Middle frontal gyrus (tissue), 1 donor: ENCODE data around the gene CDC14B.
"Not testable (repeated sequence)": the region's sequence is repeated elsewhere in the genome, so short reads cannot be mapped to it uniquely, and the experiment has no call there.

Experiments
- DNase-seq: peaks from one replicate; pipeline ENCODE4 v3.0.0-alpha.2; 2015; ENCODE audit warnings: low spot score; ENCODE audit errors: extremely low spot score

Gene CDC14B

DNA sequence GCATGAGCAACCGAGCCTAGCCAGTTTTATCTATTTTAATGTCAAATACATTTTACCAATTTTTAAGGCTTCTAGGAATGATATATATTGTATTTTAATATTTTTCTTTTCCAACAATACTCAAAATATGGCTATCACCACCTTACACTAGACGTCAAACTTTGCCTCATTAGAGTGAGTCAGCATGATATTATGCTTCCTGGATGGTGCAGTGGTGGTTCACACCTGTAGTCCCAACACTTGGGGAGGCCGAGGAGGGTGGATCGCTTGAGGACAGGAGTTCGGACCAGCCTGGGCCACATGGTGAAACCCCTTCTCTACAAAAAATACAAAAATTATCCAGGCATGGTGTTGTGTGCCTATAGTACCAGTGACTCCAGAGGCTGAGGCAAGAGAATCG is 7.3 kb upstream of the CDC14B start:
- no peak for DNase-seq

DNA sequence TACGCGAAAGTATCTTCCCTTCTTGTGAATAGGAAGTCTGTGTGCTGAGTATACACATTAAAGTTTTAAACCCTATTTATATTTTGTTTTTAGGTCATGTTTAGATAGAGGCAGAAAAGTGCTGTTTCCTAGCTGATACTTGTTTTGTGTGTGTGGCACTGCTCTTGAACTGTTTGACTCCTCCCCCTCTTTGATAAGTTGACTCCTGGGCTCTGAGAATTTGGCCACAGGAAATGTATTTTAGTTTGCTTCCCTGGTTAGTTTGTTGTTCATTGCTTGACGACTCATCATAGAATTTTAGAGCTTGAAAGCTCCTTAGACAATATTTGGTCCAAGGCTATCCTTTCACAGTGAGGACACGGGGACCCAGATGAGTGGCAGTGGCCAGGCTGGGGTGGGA is 2.0 kb upstream of the CDC14B start:
- DNase-seq, result no peak

GRCh38 chr9:96620832-96621269 is 1.2 kb upstream of the CDC14B start:
- no peak for DNase-seq

DNA sequence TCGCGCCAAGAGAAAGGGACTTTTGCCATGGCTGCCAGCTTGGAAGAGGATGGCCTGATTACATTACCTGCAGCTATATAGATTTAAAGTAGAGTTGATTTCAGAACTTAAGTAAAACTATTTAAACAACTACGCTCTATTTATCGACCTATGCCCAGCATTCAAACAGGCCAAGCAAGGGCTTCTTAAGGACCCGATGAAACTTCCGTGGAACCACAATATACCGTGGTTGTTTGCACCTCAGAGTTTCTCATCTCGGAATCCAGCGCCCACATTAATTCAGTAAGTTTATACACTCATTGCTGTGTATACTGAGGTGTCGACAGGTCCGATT is 505 bp upstream of the CDC14B start:
- no peak for DNase-seq

DNA sequence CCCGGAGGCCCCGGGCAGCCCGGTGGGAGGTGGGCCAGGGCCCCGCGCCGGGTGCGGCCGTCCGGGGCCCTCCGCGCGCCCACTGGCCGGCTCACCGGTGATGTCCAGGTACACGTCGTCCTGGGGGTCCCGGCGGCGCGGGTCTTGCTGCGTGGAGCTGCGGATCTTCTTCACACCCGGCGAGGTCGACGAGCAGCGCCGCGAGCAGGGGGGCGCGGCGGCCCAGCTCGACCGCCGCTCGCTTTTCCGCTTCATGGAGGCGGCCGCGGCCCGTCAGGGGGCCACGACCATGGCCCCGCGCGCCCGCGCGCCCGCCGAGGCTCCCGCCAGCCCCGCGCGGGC is 548 bp downstream of the CDC14B start:
- DNase-seq, result no peak

- DNase-seq, result peak; percentile 34
These were observed 1.2 kb downstream of the CDC14B start for GRCh38 chr9:96618209-96619123.

GRCh38 chr9:96617439-96618185 is 2.0 kb downstream of the CDC14B start:
- no peak for DNase-seq

- DNase-seq, result no peak
These were observed 2.7 kb downstream of the CDC14B start for GRCh38 chr9:96616817-96617438.

DNA sequence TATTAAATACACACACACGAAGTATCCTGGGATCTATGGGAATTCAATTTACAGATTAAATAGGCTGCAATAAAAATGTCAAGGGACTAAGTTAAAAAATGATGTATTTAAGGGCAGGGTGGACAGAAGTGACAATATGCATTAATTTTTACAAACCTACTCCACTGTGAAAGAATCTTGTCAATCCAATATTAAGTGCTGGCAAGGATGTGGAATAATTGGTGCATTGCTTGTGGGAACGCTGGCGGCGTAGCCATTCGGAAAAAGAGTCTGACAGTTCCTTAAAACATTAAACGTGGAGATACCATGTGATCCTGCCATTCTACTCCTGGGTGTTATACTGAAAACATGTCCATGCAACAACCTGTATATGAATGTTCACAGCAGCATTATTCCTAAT is 4.2 kb downstream of the CDC14B start:
- no peak for DNase-seq

DNA sequence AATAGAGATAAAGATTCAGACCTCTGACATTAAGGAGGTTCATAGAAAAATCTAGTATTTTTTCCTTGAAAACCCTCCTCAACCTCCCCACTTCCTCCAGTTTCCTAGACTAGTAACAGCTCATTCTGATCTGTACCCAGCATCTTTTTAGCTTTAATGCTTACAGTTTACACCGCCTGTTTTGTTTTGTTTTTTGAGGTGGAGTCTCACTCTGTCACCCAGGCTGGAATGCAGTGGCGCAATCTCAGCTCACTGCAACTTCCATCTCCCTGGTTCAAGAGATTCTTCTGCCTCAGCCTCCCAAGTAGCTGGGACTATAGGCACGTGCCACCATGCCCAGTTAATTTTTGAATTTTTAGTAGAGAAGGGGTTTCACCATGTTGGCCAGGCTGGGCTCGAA is 5.0 kb downstream of the CDC14B start:
- not testable (repeated sequence) for DNase-seq

DNA sequence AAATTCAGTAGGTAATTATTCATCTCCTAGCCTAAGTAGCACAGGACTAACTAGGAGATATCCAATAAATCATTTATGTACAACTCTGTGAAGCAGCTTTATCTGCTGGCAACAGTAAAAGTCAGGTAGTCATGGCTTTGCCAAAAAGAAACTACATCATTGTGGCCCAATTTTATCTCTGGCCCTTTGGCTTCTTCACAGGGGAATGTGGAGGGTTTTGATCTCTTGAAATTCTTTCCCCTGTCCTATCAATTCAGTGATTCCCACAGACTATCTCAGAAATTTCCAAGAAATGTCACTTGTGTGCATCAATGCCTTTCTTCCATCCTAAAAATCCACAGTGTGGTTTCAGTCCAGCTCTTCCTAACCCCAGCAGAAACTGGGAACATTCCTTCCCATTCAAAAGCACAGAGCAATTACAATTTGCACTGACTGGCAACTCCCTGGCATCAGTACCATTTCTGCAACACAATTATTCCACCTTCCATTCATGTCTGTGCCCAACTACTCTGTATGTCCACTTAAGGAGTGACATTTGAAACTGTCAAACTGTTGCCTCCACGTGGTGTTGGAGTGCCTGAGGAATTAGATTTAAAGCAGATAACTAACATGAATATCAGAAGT is 6.6 kb downstream of the CDC14B start:
- no peak for DNase-seq

DNA sequence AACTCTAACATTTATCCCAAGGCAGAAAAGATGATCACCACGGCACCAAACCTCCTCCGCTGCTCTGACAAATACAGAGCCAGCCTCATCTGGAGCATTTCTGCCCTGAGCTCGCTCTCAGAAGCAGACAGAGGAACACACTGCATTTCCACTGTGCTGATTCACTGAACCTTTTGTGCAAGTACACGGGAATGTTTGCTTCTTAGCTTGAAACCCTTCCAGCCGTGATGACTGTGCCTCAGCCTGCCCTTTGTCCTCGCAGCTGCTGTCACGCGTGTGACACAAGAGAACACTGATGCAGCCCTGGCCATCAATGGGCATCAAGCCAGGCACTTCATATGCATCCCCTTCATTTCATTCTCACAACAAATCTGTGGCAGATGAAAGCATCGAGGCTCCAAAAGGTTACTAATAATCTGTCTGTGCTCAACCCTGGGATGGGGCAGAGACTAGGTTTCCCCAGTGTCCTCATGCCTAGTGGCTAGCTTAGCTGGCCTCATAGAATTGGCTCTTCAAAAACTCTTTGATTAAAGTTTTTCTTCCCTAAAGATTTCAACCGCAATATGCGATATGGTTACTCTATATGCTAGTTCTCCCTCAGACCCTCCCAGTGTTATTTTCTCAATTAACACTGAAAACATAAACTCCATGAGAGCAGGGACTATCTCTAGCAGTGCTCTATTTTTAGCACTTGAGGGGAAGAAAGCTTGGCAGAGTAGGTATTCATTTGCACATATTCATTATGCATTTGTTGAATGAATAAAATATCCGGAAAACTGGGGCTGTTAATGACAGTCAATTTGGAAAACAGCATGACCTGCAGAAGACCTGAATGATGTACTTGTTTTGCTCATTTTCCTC is 7.3 kb downstream of the CDC14B start:
- peak; percentile 78 for DNase-seq

DNA sequence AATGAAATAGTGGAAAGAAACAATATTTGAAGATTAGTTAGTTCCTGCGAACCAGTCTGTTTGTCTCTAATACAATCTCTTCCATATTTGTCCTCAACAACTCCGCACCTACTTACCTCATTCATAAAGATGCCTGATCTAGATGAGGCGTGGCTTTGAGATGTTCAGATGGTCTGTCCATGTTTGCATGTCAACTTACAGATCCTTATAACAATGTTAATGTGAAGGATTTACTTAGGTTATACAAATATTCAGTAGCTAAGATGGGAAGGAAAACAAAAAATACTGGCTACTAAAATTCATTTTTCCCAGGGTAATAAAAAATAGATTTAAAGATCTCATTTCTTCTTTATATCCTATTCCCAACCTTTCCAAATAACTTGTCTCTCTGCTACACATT is 8.3 kb downstream of the CDC14B start:
- DNase-seq, result no peak

- DNase-seq, result no peak
These were observed 9.9 kb downstream of the CDC14B start for GRCh38 chr9:96609732-96610131.

- no peak for DNase-seq
These were observed 11.7 kb downstream of the CDC14B start for GRCh38 chr9:96607971-96608370.

DNA sequence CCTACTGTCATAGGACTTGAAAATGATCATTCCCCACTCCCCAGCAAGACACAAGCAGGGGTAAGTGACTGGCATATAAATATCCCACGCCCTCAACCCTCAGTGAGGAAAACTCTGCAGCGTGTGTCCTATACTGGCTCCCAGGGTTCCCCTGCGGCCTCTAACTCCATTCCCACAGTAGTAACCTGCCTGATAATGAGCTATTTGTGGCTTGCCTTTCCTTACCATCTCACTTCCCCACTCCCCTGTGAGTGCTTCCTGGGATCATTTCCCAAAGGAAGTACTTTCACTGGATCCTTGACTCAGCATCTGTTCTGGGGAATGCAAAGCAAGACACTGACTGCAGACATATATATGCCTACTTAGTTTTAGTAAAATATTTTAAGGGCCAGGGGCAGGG is 14.3 kb downstream of the CDC14B start:
- no peak for DNase-seq

DNA sequence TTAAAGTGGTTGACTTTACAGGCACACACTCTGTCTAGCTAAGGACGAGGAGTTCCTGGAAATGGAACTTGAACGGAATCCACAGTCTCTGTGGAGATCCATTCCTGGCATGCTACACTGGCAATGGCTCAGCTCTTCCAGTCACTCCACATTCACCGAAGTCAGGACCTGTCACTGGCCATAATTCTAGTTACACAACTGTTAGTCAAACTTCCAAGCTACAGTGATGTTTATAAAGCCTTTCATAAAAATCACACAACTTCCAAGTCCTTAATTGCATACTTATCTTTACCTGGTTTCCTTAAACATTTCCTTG is 15.7 kb downstream of the CDC14B start:
- DNase-seq, result no peak

GRCh38 chr9:96603305-96604003 is 16.2 kb downstream of the CDC14B start:
- DNase-seq, result no peak

- DNase-seq, result no peak
These were observed 20.3 kb downstream of the CDC14B start for GRCh38 chr9:96599298-96599697.

GRCh38 chr9:96596601-96597111 is 23.0 kb downstream of the CDC14B start:
- DNase-seq, result no peak
